ENCODE data around the gene LMF1. TPM values are rescaled to one million over a fixed set of nuclear protein-coding genes. Genes with fewer than 3 reads are reported as not detected.

LMF1 gene
- total RNA-seq, 3 donors from 2014 or later (not counting 1 experiment from before 2014, with no cell fraction given), result 28.2 to 42.2 (median 41.2) TPM

- intact Hi-C loops (cut with micrococcal nuclease), result no loop called here
- Mint-ChIP-seq H3K9me3 (no peaks in the 10 kb centered on the region), H3K4me1 (no peaks in the 10 kb centered on the region), H3K27ac (no peak overlapping the region), H3K4me3 (no peak overlapping the region), H3K36me3 (no peaks in the 10 kb centered on the region), H3K27me3 (ENCODE audit: low read depth in 2 of 2) (no peaks in the 10 kb centered on the region)
- peaks cover 6% of the 10 kb centered on the region for H3K36me3 ChIP-seq (ENCODE audit: control insufficient read depth, insufficient read depth, low read length)
- DNase-seq, result no peak
- no peak overlapping the region for H3K4me3 ChIP-seq (ENCODE audit: low read length)
- no peak for ATAC-seq
- H3K4me1 ChIP-seq (ENCODE audit: control insufficient read depth, insufficient read depth, low read length), result no peaks in the 10 kb centered on the region
- H3K9me3 ChIP-seq (ENCODE audit: control insufficient read depth, insufficient read depth, low read length), result no peaks in the 10 kb centered on the region
- H3K27ac ChIP-seq (ENCODE audit: low read length), result no peak overlapping the region
- TF ChIP-seq CTCF (IDR thresholded peaks at IDR 0.05), result no peak
- no peaks in the 10 kb centered on the region for H3K27me3 ChIP-seq (ENCODE audit: control insufficient read depth, insufficient read depth, low read length)
- 95% methylated on average over 24 of the region's 24 CpGs for WGBS (ENCODE audit: insufficient coverage)
Measured at GRCh38 chr16:894841-895240, 75.9 kb downstream of the LMF1 start.

DNA sequence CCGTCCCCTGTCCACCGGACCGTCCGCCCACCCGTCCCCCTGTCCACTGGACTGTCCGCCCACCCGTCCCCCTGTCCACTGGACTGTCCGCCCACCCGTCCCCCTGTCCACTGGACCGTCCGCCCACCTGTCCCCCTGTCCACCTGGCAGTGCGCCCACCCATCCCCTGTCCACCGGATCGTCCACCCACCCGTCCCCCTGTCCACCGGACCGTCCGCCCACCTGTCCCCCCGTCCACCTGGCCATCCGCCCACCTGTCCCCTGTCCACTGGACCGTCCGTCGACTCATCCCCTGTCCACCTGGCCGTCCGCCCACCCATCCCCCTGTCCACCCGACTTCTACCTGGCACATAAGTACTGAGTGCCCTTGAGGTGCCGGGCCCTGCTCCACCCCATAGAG, 76.6 kb downstream of the LMF1 start:
- no peaks in the 10 kb centered on the region for H3K9me3 Mint-ChIP-seq
- Histone ChIP-seq H3K9me3 (ENCODE audit: control insufficient read depth, insufficient read depth, low read length) (no peaks in the 10 kb centered on the region), H3K4me3 (ENCODE audit: low read length) (no peak overlapping the region), H3K4me1 (ENCODE audit: control insufficient read depth, insufficient read depth, low read length) (no peaks in the 10 kb centered on the region), H3K36me3 (ENCODE audit: control insufficient read depth, insufficient read depth, low read length) (peaks cover 6% of the 10 kb centered on the region), H3K27me3 (ENCODE audit: control insufficient read depth, insufficient read depth, low read length) (no peaks in the 10 kb centered on the region), H3K27ac (ENCODE audit: low read length) (no peak overlapping the region)
- H3K4me1 Mint-ChIP-seq, result no peaks in the 10 kb centered on the region
- DNase-seq (no peak), ATAC-seq (no peak)
- intact Hi-C loops (cut with micrococcal nuclease), result no loop called here
- no peak overlapping the region for H3K27ac Mint-ChIP-seq
- 83% methylated on average over 25 of the region's 27 CpGs for WGBS (ENCODE audit: insufficient coverage)
- H3K4me3 Mint-ChIP-seq, result no peak overlapping the region
- H3K36me3 Mint-ChIP-seq, result no peaks in the 10 kb centered on the region
- TF ChIP-seq CTCF (IDR thresholded peaks at IDR 0.05), result no peak
- no peaks in the 10 kb centered on the region for H3K27me3 Mint-ChIP-seq (ENCODE audit: low read depth in 2 of 2)

GRCh38 chr16:893360-893759, 77.4 kb downstream of the LMF1 start:
- Histone ChIP-seq H3K36me3 (ENCODE audit: control insufficient read depth, insufficient read depth, low read length) (peaks cover 6% of the 10 kb centered on the region), H3K4me1 (ENCODE audit: control insufficient read depth, insufficient read depth, low read length) (no peaks in the 10 kb centered on the region)
- intact Hi-C loops (cut with micrococcal nuclease), result no loop called here

More at GRCh38 chr16:893360-893759, 77.4 kb downstream of the LMF1 start:
- H3K9me3 Mint-ChIP-seq, result no peaks in the 10 kb centered on the region
- no peak overlapping the region for H3K27ac ChIP-seq (ENCODE audit: low read length)
- no peaks in the 10 kb centered on the region for H3K27me3 Mint-ChIP-seq (ENCODE audit: low read depth in 2 of 2)
- no peak overlapping the region for H3K27ac Mint-ChIP-seq
- H3K9me3 ChIP-seq (ENCODE audit: control insufficient read depth, insufficient read depth, low read length), result no peaks in the 10 kb centered on the region
- H3K36me3 Mint-ChIP-seq, result no peaks in the 10 kb centered on the region
- no peaks in the 10 kb centered on the region for H3K4me1 Mint-ChIP-seq
- H3K4me3 Mint-ChIP-seq, result no peak overlapping the region
- 89% methylated on average over 18 of the region's 18 CpGs for WGBS (ENCODE audit: insufficient coverage)
- DNase-seq, result no peak
- no peak for TF ChIP-seq CTCF (IDR thresholded peaks at IDR 0.05)
- ATAC-seq, result no peak
- no peaks in the 10 kb centered on the region for H3K27me3 ChIP-seq (ENCODE audit: control insufficient read depth, insufficient read depth, low read length)
- H3K4me3 ChIP-seq (ENCODE audit: low read length), result no peak overlapping the region

Measured in natural killer cell (primary cell).